K562 (cell line): Measurements from ENCODE around the gene ECD. TPM values are rescaled to one million over a fixed set of nuclear protein-coding genes. Genes with fewer than 3 reads are reported as not detected.

ENCODE experiments used
- BCL6 ChIP-seq: fragments of 250-450 bp; sonication (Bioruptor Pico); IDR thresholded peaks from 2 replicates; pipeline ENCODE4 v1.4.0; 2020
- CBX3 ChIP-seq, 2 experiments: IDR thresholded peaks; 1 replicate in 1 of 2; 2 replicates in 1 of 2; pipeline ENCODE4 v1.6.1; 2012; ENCODE audit warnings: inconsistent platforms in 2 of 2, low read length in 2 of 2, borderline replicate concordance in 1 of 2, control low read depth in 1 of 2
- FOS ChIP-seq: IDR thresholded peaks from 3 replicates; pipeline ENCODE4 v1.6.1; 2011; ENCODE audit not compliant: insufficient read length; ENCODE audit errors: extremely low read depth
- FUS ChIP-seq: fragments of 200-400 bp; formaldehyde crosslinking; optimal IDR thresholded peaks from 2 replicates; pipeline ENCODE3; 2017; ENCODE audit warnings: low read depth, low read length
- GTF2A2 ChIP-seq: IDR thresholded peaks from 2 replicates; pipeline ENCODE4 v1.6.1; 2016; ENCODE audit warnings: mild to moderate bottlenecking, missing genetic modification characterization, missing compliant biosample characterization
- GTF2E2 ChIP-seq: fragments of 200-800 bp; sonication (Bioruptor generic); IDR thresholded peaks from 2 replicates; pipeline ENCODE4 v1.6.1; 2016; ENCODE audit warnings: missing genetic modification characterization, missing compliant biosample characterization
- MCM3 ChIP-seq: fragments of 450-650 bp; IDR thresholded peaks from 2 replicates; pipeline ENCODE4 v1.6.1; 2016
- NFYB ChIP-seq: IDR thresholded peaks from 2 replicates; pipeline ENCODE4 v1.6.1; 2011; ENCODE audit warnings: mild to moderate bottlenecking, moderate library complexity; ENCODE audit not compliant: insufficient read length; ENCODE audit errors: extremely low read depth
- NR2C2 ChIP-seq, 2 experiments: fragments of 200-800 bp in 1 of 2; sonication (Bioruptor generic) in 1 of 2; sonication (generic) in 1 of 2; formaldehyde crosslinking in 1 of 2; IDR thresholded peaks; 2 replicates each; pipeline versions ENCODE4 v1.6.1 to v1.8.0; 2016 to 2022; ENCODE audit warnings: mild to moderate bottlenecking in 1 of 2, missing compliant biosample characterization in 1 of 2, missing genetic modification characterization in 1 of 2, missing genetic modification reagents in 1 of 2
- NR2F6 ChIP-seq: fragments of 450-650 bp; formaldehyde crosslinking; IDR thresholded peaks from 2 replicates; pipeline ENCODE4 v1.4.0; 2020; ENCODE audit warnings: mild to moderate bottlenecking
- NR4A1 ChIP-seq, 2 experiments: fragments of 250-450 bp in 1 of 2; fragments of 450-650 bp in 1 of 2; sonication (Bioruptor Pico) in 1 of 2; IDR thresholded peaks; 2 replicates each; pipeline versions ENCODE4 v1.4.0 to v1.6.1; 2016 to 2020; ENCODE audit warnings: mild to moderate bottlenecking in 2 of 2, missing compliant biosample characterization in 1 of 2, missing genetic modification characterization in 1 of 2, moderate library complexity in 1 of 2
- NRF1 ChIP-seq, 2 experiments: fragments of 450-650 bp; IDR thresholded peaks in 1 of 2; conservative IDR thresholded peaks in 1 of 2; 2 replicates each; pipeline ENCODE4 v1.6.1; 2014; ENCODE audit warnings: mild to moderate bottlenecking in 2 of 2
- PHB2 ChIP-seq: fragments of 450-650 bp; IDR thresholded peaks from 2 replicates; pipeline ENCODE4 v1.6.1; 2017; ENCODE audit warnings: low read depth
- RCOR1 ChIP-seq, 2 experiments: IDR thresholded peaks; 2 replicates each; pipeline ENCODE4 v1.6.1; 2012; ENCODE audit warnings: low read depth in 2 of 2, low read length in 2 of 2, borderline replicate concordance in 1 of 2, improper control_type of control experiment in 1 of 2
- RNF2 ChIP-seq: sonication (generic); IDR thresholded peaks from 2 replicates; pipeline ENCODE4 v1.6.1; 2016
- TBL1XR1 ChIP-seq, 2 experiments: IDR thresholded peaks; 2 replicates each; pipeline ENCODE4 v1.6.1; 2012; ENCODE audit warnings: improper control_type of control experiment in 2 of 2, low read length in 2 of 2, mild to moderate bottlenecking in 1 of 2
- TCF3 ChIP-seq: sonication (generic); formaldehyde crosslinking; IDR thresholded peaks from 2 replicates; pipeline ENCODE4 v1.4.0; 2020; ENCODE audit warnings: mild to moderate bottlenecking, missing genetic modification reagents
- WHSC1 ChIP-seq: IDR thresholded peaks from one replicate; pipeline ENCODE4 v1.6.1; 2012; ENCODE audit warnings: low read length, control low read depth, inconsistent platforms
- ZKSCAN8 ChIP-seq: fragments of 200-800 bp; sonication (Bioruptor generic); IDR thresholded peaks from 2 replicates; pipeline ENCODE4 v1.6.1; 2016; ENCODE audit warnings: missing genetic modification characterization, missing compliant biosample characterization
- ZNF133 ChIP-seq: fragments of 250-450 bp; sonication (Bioruptor Pico); IDR thresholded peaks from 2 replicates; pipeline ENCODE4 v1.4.0; 2020; ENCODE audit warnings: mild to moderate bottlenecking
- polyA plus RNA-seq, 8 experiments: library from polyadenylated mRNA; depleted of rRNA in 4 of 8; stranded (reverse) in 5 of 8; unstranded in 3 of 8; fragments of >200 nt; fragmentation: Nextera tagmentation in 2 of 8; fragmentation: Illumina TruSeq in 1 of 8; extraction: Ambion mirVana in 2 of 8; extraction: Trizol in 1 of 8; gene quantifications; 2 replicates each; pipeline versions ENCODE4 v1.2.1 to v1.2.3, GENCODE V29; 2011 to 2014; ENCODE audit warnings: inconsistent platforms in 1 of 8, missing spikeins in 1 of 8
- total RNA-seq, 7 experiments: library from RNA; depleted of rRNA in 6 of 7; stranded (reverse); fragments of >200 nt in 6 of 7; fragmentation: Illumina TruSeq in 2 of 7; extraction: Trizol in 2 of 7; gene quantifications; 2 replicates each; pipeline versions ENCODE4 v1.2.1 to v1.2.3, GENCODE V29; 2011 to 2021; ENCODE audit warnings: low replicate concordance in 1 of 7
- TF ChIP-seq, protein P1 (sequence below): sonication (generic); formaldehyde crosslinking; IDR thresholded peaks from 2 replicates; pipeline ENCODE4 v1.8.1; 2023; ENCODE audit warnings: mild to moderate bottlenecking, missing genetic modification reagents
- TF ChIP-seq, protein P2 (sequence below): sonication (generic); formaldehyde crosslinking; IDR thresholded peaks from 2 replicates; pipeline ENCODE4 v1.8.0; 2022; ENCODE audit warnings: mild to moderate bottlenecking, missing genetic modification reagents
- TF ChIP-seq, protein P3 (sequence below), 2 experiments: IDR thresholded peaks; 2 replicates each; pipeline ENCODE4 v1.6.1; 2011; ENCODE audit warnings: borderline replicate concordance in 1 of 2, control low read depth in 1 of 2, low read depth in 1 of 2, low read length in 1 of 2, mild to moderate bottlenecking in 1 of 2, mixed read lengths in 1 of 2, moderate library complexity in 1 of 2; ENCODE audit not compliant: insufficient read depth in 1 of 2, insufficient read length in 1 of 2, poor library complexity in 1 of 2, severe bottlenecking in 1 of 2; ENCODE audit errors: extremely low read depth in 1 of 2

Gene ECD
- total and polyA plus RNA-seq, 9 of the 15 experiments (the other 6 are each of a cell fraction or from before 2014, with no cell fraction given), result 33.5 to 79.9 (median 53.2) TPM

DNA sequence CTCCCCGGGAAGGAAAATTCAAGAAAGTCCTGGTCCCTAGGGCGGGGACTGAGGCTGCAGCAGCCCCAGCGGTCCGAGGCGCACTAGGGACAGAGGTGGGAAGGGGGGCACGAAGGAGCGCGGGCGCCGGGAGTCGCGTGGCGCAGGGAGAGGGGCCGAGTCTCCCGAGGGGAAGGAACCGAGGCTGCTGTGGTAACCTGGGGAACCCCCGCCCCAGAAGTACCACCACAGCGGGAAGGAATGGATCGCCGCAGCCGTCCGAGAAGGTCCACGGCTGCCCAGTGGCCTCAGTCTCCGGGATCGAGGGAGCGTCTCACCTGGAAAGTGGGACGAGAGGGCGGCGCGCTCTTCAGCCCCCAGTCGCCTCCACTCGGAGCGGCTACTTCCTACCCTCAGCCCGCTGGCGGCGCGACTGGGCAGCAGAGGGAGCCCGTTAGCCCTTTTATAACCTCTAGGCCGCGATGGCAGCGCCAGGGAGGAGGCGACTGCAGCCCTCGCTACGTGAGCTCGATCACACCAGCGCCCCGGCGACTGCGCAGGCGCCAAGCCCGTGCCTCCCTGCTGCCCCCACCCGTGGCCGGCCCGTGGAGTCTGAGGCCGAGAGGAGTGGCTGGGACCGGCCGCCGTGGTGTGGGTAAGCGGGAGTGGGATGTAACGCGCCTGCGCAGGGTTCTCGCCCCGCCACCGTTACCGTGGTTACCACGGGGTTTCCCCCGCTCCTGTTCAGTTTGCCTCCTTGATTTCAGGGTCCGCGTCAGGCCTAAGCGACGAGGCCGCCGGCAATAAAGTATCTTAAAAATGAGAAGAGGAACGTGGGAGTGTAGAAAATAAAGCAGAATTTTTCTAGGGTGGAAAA lies 71.1 kb downstream of the ECD start, which contains the start of gene P4HA1 (continued):
- TF ChIP-seq NRF1 (conservative IDR thresholded peaks at IDR 0.05 in 1 of 2, IDR thresholded peaks at IDR 0.05 in 1 of 2), result peak; percentile 98 to 99
- 0 out of 2 replicates have a peak, but pooled peaks have one; percentile 23 for TF ChIP-seq TCF3 (CRISPR knock-in tag)
- TF ChIP-seq RNF2, result peak; percentile 70; the same call in 1 of the 2 replicates
- TF ChIP-seq WHSC1, result no peak
- peak in 1 of 2 experiments; percentile 89; a peak in 2 of 3 replicates for TF ChIP-seq CBX3 (IDR thresholded peaks at IDR 0.05; ENCODE audit: borderline replicate concordance in 1 of 2, low read length in 2 of 2)
- no peak for TF ChIP-seq MCM3
- TF ChIP-seq, protein P1, sequence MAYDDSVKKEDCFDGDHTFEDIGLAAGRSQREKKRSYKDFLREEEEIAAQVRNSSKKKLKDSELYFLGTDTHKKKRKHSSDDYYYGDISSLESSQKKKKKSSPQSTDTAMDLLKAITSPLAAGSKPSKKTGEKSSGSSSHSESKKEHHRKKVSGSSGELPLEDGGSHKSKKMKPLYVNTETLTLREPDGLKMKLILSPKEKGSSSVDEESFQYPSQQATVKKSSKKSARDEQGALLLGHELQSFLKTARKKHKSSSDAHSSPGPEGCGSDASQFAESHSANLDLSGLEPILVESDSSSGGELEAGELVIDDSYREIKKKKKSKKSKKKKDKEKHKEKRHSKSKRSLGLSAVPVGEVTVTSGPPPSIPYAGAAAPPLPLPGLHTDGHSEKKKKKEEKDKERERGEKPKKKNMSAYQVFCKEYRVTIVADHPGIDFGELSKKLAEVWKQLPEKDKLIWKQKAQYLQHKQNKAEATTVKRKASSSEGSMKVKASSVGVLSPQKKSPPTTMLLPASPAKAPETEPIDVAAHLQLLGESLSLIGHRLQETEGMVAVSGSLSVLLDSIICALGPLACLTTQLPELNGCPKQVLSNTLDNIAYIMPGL, result peak; percentile 99
- TF ChIP-seq FUS, result no peak
- 0 out of 2 replicates have a peak, but pooled peaks have one; percentile 56 for TF ChIP-seq ZNF133 (CRISPR knock-in tag)
- peak; percentile 26; the same call in 1 of the 2 replicates for TF ChIP-seq NR2C2 (CRISPR knock-in tag; IDR thresholded peaks at IDR 0.05)
- peak; percentile 33; the same call in 1 of the 2 replicates for TF ChIP-seq NR2C2 (tag; IDR thresholded peaks at IDR 0.05)
- peak in 1 of 2 experiments; percentile 73; a peak in 1 of 4 replicates for TF ChIP-seq RCOR1 (IDR thresholded peaks at IDR 0.05; ENCODE audit: borderline replicate concordance in 1 of 2, low read depth in 2 of 2, low read length in 2 of 2)
- TF ChIP-seq ZKSCAN8 (CRISPR knock-in tag), result no peak
- no peak for TF ChIP-seq BCL6
- TF ChIP-seq GTF2E2 (tag), result no peak; the same call in 1 of the 2 replicates
- 0 out of 2 replicates have a peak, but pooled peaks have one; percentile 29 for TF ChIP-seq NR4A1 (CRISPR knock-in tag; IDR thresholded peaks at IDR 0.05)
- TF ChIP-seq NR4A1 (tag; IDR thresholded peaks at IDR 0.05), result 0 out of 2 replicates have a peak, but pooled peaks have one; percentile 17
- TF ChIP-seq NFYB, result no peak
- TF ChIP-seq PHB2, result no peak
- peak; percentile 32; the same call in 1 of the 2 replicates for TF ChIP-seq NR2F6 (CRISPR knock-in tag)
- TF ChIP-seq, protein P2, sequence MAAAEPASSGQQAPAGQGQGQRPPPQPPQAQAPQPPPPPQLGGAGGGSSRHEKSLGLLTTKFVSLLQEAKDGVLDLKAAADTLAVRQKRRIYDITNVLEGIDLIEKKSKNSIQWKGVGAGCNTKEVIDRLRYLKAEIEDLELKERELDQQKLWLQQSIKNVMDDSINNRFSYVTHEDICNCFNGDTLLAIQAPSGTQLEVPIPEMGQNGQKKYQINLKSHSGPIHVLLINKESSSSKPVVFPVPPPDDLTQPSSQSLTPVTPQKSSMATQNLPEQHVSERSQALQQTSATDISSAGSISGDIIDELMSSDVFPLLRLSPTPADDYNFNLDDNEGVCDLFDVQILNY (CRISPR knock-in tag), result peak; percentile 86
- no peak for TF ChIP-seq FOS
- TF ChIP-seq, protein P3, sequence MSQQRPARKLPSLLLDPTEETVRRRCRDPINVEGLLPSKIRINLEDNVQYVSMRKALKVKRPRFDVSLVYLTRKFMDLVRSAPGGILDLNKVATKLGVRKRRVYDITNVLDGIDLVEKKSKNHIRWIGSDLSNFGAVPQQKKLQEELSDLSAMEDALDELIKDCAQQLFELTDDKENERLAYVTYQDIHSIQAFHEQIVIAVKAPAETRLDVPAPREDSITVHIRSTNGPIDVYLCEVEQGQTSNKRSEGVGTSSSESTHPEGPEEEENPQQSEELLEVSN (IDR thresholded peaks at IDR 0.05; ENCODE audit: borderline replicate concordance in 1 of 2, extremely low read depth in 1 of 2, insufficient read depth in 1 of 2, insufficient read length in 1 of 2, low read depth in 1 of 2, low read length in 1 of 2, poor library complexity in 1 of 2, severe bottlenecking in 1 of 2), result peak; percentile 72 to 82
- TF ChIP-seq GTF2A2 (tag), result peak; percentile 84
- TF ChIP-seq TBL1XR1 (IDR thresholded peaks at IDR 0.05; ENCODE audit: low read length in 2 of 2), result peak; percentile 56 to 89; a peak in 3 of 4 replicates
